Measurements from ENCODE around the gene ELMO2. TPM values are rescaled to one million over a fixed set of nuclear protein-coding genes. Genes with fewer than 3 reads are reported as not detected.

ELMO2 gene
- total and polyA plus RNA-seq, 2 donors (not counting 1 experiment from before 2014, with no cell fraction given): 22.1 to 41.7 TPM

DNA sequence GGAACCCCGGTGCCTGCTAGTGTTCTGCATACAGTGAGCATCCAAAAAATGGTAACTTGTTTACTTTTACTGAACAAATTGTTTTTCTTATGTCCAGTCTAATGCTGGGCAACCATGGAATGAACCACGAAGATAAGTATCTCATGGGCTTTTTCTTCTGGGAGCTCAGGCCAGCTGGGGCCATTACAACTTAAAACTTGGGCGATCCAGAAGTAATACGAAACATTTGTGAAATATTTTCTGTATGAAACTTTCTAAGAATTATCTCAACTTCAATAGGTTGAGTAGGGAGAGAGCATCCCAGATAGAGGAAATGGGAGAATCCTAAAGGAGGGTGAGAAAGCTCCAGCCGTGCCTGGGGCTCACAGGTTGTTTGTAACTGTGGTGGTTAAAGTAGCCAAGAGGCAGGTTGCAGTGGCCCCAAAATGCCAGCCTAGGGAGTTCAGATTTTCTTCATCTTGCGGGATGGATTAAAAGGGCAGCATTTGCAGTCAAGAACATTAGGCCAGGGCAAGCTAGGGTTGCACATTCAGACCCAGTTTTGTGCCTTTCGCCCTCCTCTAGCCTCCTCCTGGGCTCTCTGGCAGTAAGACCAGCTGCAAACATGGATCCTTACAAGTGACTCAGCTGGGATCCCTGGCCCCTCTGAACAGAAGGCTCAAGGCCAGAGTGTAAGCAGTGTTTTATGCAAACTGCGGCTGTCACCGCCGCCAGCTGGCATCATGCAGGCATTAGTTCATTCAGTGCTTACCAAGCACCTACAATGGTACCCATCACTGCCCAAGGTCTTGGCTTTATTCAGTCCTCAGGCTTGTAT, 41.5 kb downstream of the ELMO2 start:
- Mint-ChIP-seq H3K27me3 (no peaks in the 10 kb centered on the region), H3K9me3 (ENCODE audit: insufficient read depth) (no peaks in the 10 kb centered on the region), H3K4me3 (peak overlapping the region; percentile 91), H3K27ac (peak overlapping the region; percentile 83), H3K4me1 (peaks cover 41% of the 10 kb centered on the region)
- Histone ChIP-seq H3K9me3 (ENCODE audit: control extremely low read depth in 1 of 3, control insufficient read depth in 2 of 3, insufficient read depth in 1 of 3, low read length in 2 of 3) (no peaks in the 10 kb centered on the region), H3K79me2 (ENCODE audit: control insufficient read depth, insufficient read depth, low read length) (peaks cover 33% of the 10 kb centered on the region), H3K36me3 (replicated peaks in 1 of 2; ENCODE audit: control extremely low read depth in 1 of 2, control insufficient read depth in 1 of 2, extremely low read depth in 1 of 2, insufficient read depth in 2 of 2, low read length in 1 of 2) (peaks cover 0 to 55% of the 10 kb centered on the region in 2 experiments), H3K9ac (ENCODE audit: low read length) (peak overlapping the region; percentile 100), H3K27ac (ENCODE audit: low read length in 2 of 2) (peak overlapping the region in 1 of 2 donors; percentile 100), H3K4me1 (ENCODE audit: control insufficient read depth in 2 of 2, insufficient read depth in 2 of 2, low read length in 2 of 2) (peaks cover 29 to 39% of the 10 kb centered on the region in 2 donors), H3K27me3 (replicated peaks in 1 of 4; ENCODE audit: control extremely low read depth in 1 of 4, control insufficient read depth in 3 of 4, insufficient read depth in 4 of 4, low read length in 3 of 4) (no peaks in the 10 kb centered on the region), H4K20me1 (ENCODE audit: control insufficient read depth, insufficient read depth, low read length, poor library complexity, severe bottlenecking) (peaks cover 36% of the 10 kb centered on the region), H2AFZ (ENCODE audit: insufficient read depth, low read depth, low read length, poor library complexity, severe bottlenecking) (peak overlapping the region; percentile 57), H3K4me3 (ENCODE audit: control extremely low read depth in 1 of 5, extremely low read depth in 1 of 5, insufficient read depth in 1 of 5, low read depth in 2 of 5, low read length in 4 of 5) (peak overlapping the region in 4 of 5 experiments; percentile 87 to 97 (median 96)), H3K4me2 (replicated peaks; ENCODE audit: low read depth, low read length, poor library complexity, severe bottlenecking) (peak overlapping the region; percentile 88)
- ChIA-PET POLR2A (interaction anchor here (0.6 to 1.7 kb wide), 5 partner anchors 8 to 223 kb away, joined by 3 to 7 read pairs (median 5); partner anchors contain the start of gene ELMO2), CTCF (interaction anchor here (0.6 to 3.6 kb wide), 6 partner anchors 8 to 431 kb away, joined by 3 to 18 read pairs (median 3); partner anchors contain the start of gene ELMO2)
- no peak for TF ChIP-seq EZH2 (IDR thresholded peaks at IDR 0.05; ENCODE audit: borderline replicate concordance, insufficient read depth, low read depth, low read length, poor library complexity, severe bottlenecking)
- TF ChIP-seq, protein P1, sequence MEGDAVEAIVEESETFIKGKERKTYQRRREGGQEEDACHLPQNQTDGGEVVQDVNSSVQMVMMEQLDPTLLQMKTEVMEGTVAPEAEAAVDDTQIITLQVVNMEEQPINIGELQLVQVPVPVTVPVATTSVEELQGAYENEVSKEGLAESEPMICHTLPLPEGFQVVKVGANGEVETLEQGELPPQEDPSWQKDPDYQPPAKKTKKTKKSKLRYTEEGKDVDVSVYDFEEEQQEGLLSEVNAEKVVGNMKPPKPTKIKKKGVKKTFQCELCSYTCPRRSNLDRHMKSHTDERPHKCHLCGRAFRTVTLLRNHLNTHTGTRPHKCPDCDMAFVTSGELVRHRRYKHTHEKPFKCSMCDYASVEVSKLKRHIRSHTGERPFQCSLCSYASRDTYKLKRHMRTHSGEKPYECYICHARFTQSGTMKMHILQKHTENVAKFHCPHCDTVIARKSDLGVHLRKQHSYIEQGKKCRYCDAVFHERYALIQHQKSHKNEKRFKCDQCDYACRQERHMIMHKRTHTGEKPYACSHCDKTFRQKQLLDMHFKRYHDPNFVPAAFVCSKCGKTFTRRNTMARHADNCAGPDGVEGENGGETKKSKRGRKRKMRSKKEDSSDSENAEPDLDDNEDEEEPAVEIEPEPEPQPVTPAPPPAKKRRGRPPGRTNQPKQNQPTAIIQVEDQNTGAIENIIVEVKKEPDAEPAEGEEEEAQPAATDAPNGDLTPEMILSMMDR (IDR thresholded peaks at IDR 0.05): no peak
- ATAC-seq (ENCODE audit: low read depth) (no peak), DNase-seq (no peak)
- intact Hi-C loops (cut with micrococcal nuclease): loop anchor here (1.0 to 5.0 kb wide), 4 partner anchors 41 to 276 kb away; partner anchors contain the start of genes CD40, ELMO2 and NCOA5
- 80% methylated on average over 7 of the region's 10 CpGs for WGBS (ENCODE audit: insufficient coverage)
